Measurements from ENCODE around the gene SEBOX.

GRCh38 chr17:28371245-28372202, 6.5 kb upstream of the SEBOX start, which contains the start of gene SARM1:
- no peak for TF ChIP-seq CTCF (IDR thresholded peaks at IDR 0.05)
- TF ChIP-seq ZFX (IDR thresholded peaks at IDR 0.05; ENCODE audit: borderline replicate concordance), result no peak
